K562 treated with DMSO at 1 percent for 48 hours (cell line): ENCODE results near the gene FOXE1. TPM values are rescaled to one million over a fixed set of nuclear protein-coding genes. Genes with fewer than 3 reads are reported as not detected.

Experiments used
- total RNA-seq: library from RNA; unstranded; fragments of 300-600 nt; gene quantifications from 2 replicates; pipeline ENCODE4 v1.2.3, GENCODE V29; 2022; ENCODE audit warnings: low replicate concordance; ENCODE audit errors: extremely low read depth

The FOXE1 gene
- total RNA-seq: not detected in 2 replicates

GRCh38 chr9:97853056-97853843, at the start of gene FOXE1:
TSS of gene FOXE1 (plus strand) at chr9:97853226. CDS start at chr9:97853915, 689 bp downstream.

Other genes with a start within 250 kb of the FOXE1 start
- not detected in 2 replicates for gene TSTD2, start 219.9 kb upstream of the FOXE1 start, total RNA-seq
- gene NCBP1, start 219.4 kb upstream of the FOXE1 start, total RNA-seq: not detected in 2 replicates
- not detected in 2 replicates for gene XPA, start 155.9 kb upstream of the FOXE1 start, total RNA-seq
- not detected in 2 replicates for gene TRMO, start 69.3 kb downstream of the FOXE1 start, total RNA-seq
- not detected in 2 replicates for gene HEMGN, start 84.9 kb downstream of the FOXE1 start, total RNA-seq
- gene ANP32B, start 130.1 kb downstream of the FOXE1 start, total RNA-seq: 397 TPM in 1 of 2 replicates, not detected in the other
- gene NANS, start 203.5 kb downstream of the FOXE1 start, total RNA-seq: 405 TPM in 1 of 2 replicates, not detected in the other